Right forelimb (tissue), 1 donor: Measurements from ENCODE around the gene STX17.

Experiments used
- DNase-seq: peaks from one replicate; pipeline ENCODE4 v3.0.0-alpha.2; 2018

The STX17 gene

GRCh38 chr9:99911600-99911999 is 5.1 kb downstream of the STX17 start:
- DNase-seq: no peak

- no peak for DNase-seq
These were observed 10.2 kb downstream of the STX17 start for GRCh38 chr9:99916650-99917049.

GRCh38 chr9:99918134-99918533 is 11.7 kb downstream of the STX17 start:
- no peak for DNase-seq

- no peak for DNase-seq
These were observed 13.5 kb downstream of the STX17 start for GRCh38 chr9:99919930-99920329.

GRCh38 chr9:99921875-99922710 is 15.6 kb downstream of the STX17 start:
- no peak for DNase-seq

GRCh38 chr9:99922711-99923030 is 16.2 kb downstream of the STX17 start:
- DNase-seq: no peak

- DNase-seq: no peak
These were observed 19.1 kb downstream of the STX17 start for GRCh38 chr9:99925541-99925940.

- no peak for DNase-seq
These were observed 23.2 kb downstream of the STX17 start for GRCh38 chr9:99929652-99930051.

GRCh38 chr9:99931155-99931840 is 24.8 kb downstream of the STX17 start:
- DNase-seq: no peak

GRCh38 chr9:99936947-99937587 is 30.6 kb downstream of the STX17 start:
- DNase-seq: no peak

- no peak for DNase-seq
These were observed 40.9 kb downstream of the STX17 start for GRCh38 chr9:99947395-99947794.

- DNase-seq: no peak
These were observed 42.0 kb downstream of the STX17 start for GRCh38 chr9:99948482-99948881.

- no peak for DNase-seq
These were observed 42.4 kb downstream of the STX17 start for GRCh38 chr9:99948896-99949295.

- no peak for DNase-seq
These were observed 47.5 kb downstream of the STX17 start for GRCh38 chr9:99953861-99954507.

- no peak for DNase-seq
These were observed 48.4 kb downstream of the STX17 start for GRCh38 chr9:99954819-99955218.

- no peak for DNase-seq
These were observed 49.2 kb downstream of the STX17 start for GRCh38 chr9:99955606-99956005.

GRCh38 chr9:99962680-99963261 is 56.3 kb downstream of the STX17 start:
- DNase-seq: no peak

GRCh38 chr9:99964336-99964735 is 57.9 kb downstream of the STX17 start:
- DNase-seq: no peak

GRCh38 chr9:99966001-99966400 is 59.5 kb downstream of the STX17 start:
- DNase-seq: no peak

- no peak for DNase-seq
These were observed 60.3 kb downstream of the STX17 start for GRCh38 chr9:99966716-99967115.

GRCh38 chr9:99967457-99967856 is 61.0 kb downstream of the STX17 start:
- no peak for DNase-seq

GRCh38 chr9:99970481-99970880 is 64.0 kb downstream of the STX17 start:
- DNase-seq: no peak

- DNase-seq: no peak
These were observed 65.0 kb downstream of the STX17 start for GRCh38 chr9:99971410-99971809.
